AG09309 (cell line): ENCODE measurements around the gene COL26A1.

Source experiments
- DNase-seq: peaks from one replicate; pipeline ENCODE4 v3.0.0-alpha.2; 2010; ENCODE audit warnings: low read depth
- H3K4me3 ChIP-seq: 2 replicates; pipeline ENCODE4 v1.5.1; 2011; ENCODE audit warnings: mild to moderate bottlenecking, low read depth, low read length, moderate library complexity; ENCODE audit not compliant: control insufficient read depth
- TF ChIP-seq, protein P1 (sequence below): IDR thresholded peaks from 2 replicates; pipeline ENCODE4 v1.5.1; 2011; ENCODE audit warnings: mild to moderate bottlenecking, low read depth, low read length, inconsistent platforms; ENCODE audit not compliant: insufficient read depth, control insufficient read depth; ENCODE audit errors: missing control alignments

Gene COL26A1

GRCh38 chr7:101516851-101517250, 154.2 kb downstream of the COL26A1 start:
- DNase-seq, result no peak
- TF ChIP-seq, protein P1, sequence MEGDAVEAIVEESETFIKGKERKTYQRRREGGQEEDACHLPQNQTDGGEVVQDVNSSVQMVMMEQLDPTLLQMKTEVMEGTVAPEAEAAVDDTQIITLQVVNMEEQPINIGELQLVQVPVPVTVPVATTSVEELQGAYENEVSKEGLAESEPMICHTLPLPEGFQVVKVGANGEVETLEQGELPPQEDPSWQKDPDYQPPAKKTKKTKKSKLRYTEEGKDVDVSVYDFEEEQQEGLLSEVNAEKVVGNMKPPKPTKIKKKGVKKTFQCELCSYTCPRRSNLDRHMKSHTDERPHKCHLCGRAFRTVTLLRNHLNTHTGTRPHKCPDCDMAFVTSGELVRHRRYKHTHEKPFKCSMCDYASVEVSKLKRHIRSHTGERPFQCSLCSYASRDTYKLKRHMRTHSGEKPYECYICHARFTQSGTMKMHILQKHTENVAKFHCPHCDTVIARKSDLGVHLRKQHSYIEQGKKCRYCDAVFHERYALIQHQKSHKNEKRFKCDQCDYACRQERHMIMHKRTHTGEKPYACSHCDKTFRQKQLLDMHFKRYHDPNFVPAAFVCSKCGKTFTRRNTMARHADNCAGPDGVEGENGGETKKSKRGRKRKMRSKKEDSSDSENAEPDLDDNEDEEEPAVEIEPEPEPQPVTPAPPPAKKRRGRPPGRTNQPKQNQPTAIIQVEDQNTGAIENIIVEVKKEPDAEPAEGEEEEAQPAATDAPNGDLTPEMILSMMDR, result no peak
- H3K4me3 ChIP-seq, result no peak overlapping the region

DNA sequence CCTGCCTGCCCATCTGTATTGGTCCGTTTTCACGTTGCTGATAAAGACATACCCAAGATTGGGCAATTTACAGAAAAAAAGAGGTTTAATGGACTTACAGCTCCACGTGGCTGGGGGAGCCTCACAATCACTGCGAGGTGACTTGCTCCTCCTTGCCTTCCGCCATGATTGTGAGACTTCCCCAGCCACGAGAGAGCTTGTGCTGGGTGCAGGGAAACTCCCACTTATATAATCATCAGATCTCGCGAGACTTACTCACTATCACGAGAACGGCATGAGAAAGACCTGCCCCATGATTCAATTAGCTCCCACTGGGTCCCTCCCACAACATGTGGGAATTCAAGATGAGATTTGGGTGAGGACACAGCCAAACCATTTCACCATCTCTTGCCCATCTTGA, 154.6 kb downstream of the COL26A1 start:
- no peak for DNase-seq
- TF ChIP-seq, protein P1, result no peak
- H3K4me3 ChIP-seq, result no peak overlapping the region

DNA sequence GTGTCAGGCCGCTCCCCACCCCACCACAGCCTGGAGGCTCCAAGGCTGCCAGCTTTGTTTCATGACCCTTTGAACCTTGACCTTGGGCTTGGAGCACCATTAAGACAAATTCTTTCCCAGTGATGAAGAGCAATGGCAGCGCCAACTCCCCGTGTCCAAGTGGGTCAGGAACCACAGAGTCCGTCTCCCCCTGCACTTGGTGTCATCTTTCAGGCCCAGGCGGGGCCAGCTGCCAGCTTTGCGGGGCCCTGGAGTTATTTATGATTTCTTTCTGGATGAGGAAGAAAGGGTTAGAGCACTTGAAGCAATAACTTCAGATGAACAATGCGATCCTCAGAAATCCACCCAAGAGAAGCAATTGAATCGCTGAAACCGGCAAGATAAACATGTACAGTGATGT, 155.7 kb downstream of the COL26A1 start:
- no peak overlapping the region for H3K4me3 ChIP-seq
- DNase-seq, result no peak
- TF ChIP-seq, protein P1, result no peak

- TF ChIP-seq, protein P1, result no peak
- peak; percentile 57 for DNase-seq
- no peak overlapping the region for H3K4me3 ChIP-seq
These were observed 156.8 kb downstream of the COL26A1 start for GRCh38 chr7:101519324-101520023.

DNA sequence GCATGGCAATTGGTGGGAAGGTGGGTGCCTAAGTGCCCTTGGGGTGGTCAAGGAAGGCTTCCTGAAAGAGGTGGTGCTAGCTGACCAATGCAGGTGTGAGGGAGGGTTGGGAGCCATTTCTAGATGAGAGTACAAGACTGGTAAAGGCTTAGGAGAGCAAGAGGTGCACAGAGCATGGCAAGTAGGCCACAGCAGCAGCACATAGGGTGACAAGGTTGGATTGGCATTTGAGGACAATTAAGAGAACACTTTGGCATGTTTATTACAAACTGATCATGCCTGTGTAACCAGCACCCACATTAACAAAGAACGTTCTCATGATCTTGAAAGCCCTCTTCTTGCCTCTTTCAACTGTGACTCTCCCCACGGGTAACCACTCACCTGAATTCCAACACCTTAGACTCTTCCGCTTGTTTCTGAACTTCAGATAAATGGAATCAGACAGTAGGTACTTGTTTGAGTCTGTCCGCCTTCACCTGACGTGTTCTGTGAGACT, 158.8 kb downstream of the COL26A1 start:
- no peak for DNase-seq
- no peak overlapping the region for H3K4me3 ChIP-seq
- TF ChIP-seq, protein P1, result no peak

- no peak overlapping the region for H3K4me3 ChIP-seq
- DNase-seq, result no peak
- TF ChIP-seq, protein P1, result no peak
These were observed 159.3 kb downstream of the COL26A1 start for GRCh38 chr7:101522021-101522420.
